Osteoblast (primary cell): ENCODE results near the gene EPB41L4B. TPM values are rescaled to one million over a fixed set of nuclear protein-coding genes. Genes with fewer than 3 reads are reported as not detected.

ENCODE experiments used
- DNase-seq: peaks from one replicate; pipeline ENCODE4 v3.0.0; 2011; ENCODE audit warnings: low spot score, mixed read lengths; ENCODE audit not compliant: insufficient read length; ENCODE audit errors: missing footprints
- H2AFZ ChIP-seq: 2 replicates; pipeline ENCODE4 v1.6.0; 2011; ENCODE audit warnings: mild to moderate bottlenecking, low read length
- H3K27ac ChIP-seq: 2 replicates; pipeline ENCODE4 v1.5.1; 2011; ENCODE audit warnings: mild to moderate bottlenecking, low read depth, low read length, moderate library complexity
- H3K27me3 ChIP-seq: 2 replicates; pipeline ENCODE4 v1.6.0; 2012; ENCODE audit warnings: mild to moderate bottlenecking, control low read depth, inconsistent platforms, low read length, moderate library complexity; ENCODE audit not compliant: insufficient read depth
- H3K36me3 ChIP-seq: 2 replicates; pipeline ENCODE4 v1.5.1; 2011; ENCODE audit warnings: mild to moderate bottlenecking, low read length, control low read depth, moderate library complexity; ENCODE audit not compliant: insufficient read depth
- H3K4me1 ChIP-seq: 2 replicates; pipeline ENCODE4 v1.5.1; 2011; ENCODE audit warnings: mild to moderate bottlenecking, low read length, control low read depth, moderate library complexity; ENCODE audit not compliant: insufficient read depth
- H3K4me2 ChIP-seq: 2 replicates; pipeline ENCODE4 v1.6.0; 2011; ENCODE audit warnings: mild to moderate bottlenecking, low read length; ENCODE audit not compliant: insufficient read depth
- H3K4me3 ChIP-seq: fragments of 200-600 bp; sonication (generic); 3 replicates; pipeline ENCODE4 v1.5.1; 2012; ENCODE audit warnings: mild to moderate bottlenecking, low read length, inconsistent platforms; ENCODE audit not compliant: insufficient read depth
- H3K79me2 ChIP-seq: 2 replicates; pipeline ENCODE4 v1.6.0; 2012; ENCODE audit warnings: mild to moderate bottlenecking, low read length, control low read depth, inconsistent platforms; ENCODE audit not compliant: insufficient read depth
- H3K9me3 ChIP-seq: 2 replicates; pipeline ENCODE4 v1.5.1; 2011; ENCODE audit warnings: low read depth, low read length, control low read depth
- H4K20me1 ChIP-seq: 2 replicates; pipeline ENCODE4 v1.6.0; 2012; ENCODE audit warnings: mild to moderate bottlenecking, low read length, control low read depth; ENCODE audit not compliant: insufficient read depth
- CTCF ChIP-seq: IDR thresholded peaks from 2 replicates; pipeline ENCODE4 v1.5.1; 2011; ENCODE audit warnings: mild to moderate bottlenecking, low read depth, low read length, moderate library complexity; ENCODE audit errors: extremely low read depth
- total RNA-seq: library from RNA; depleted of rRNA; stranded (reverse); fragments of >200 nt; gene quantifications from 2 replicates; pipeline ENCODE4 v1.2.3, GENCODE V29; 2012

EPB41L4B gene
- total RNA-seq, 1 donor = 2.2 TPM

GRCh38 chr9:109213285-109214121 is 107.4 kb downstream of the EPB41L4B start:
- Histone ChIP-seq H3K4me2 (no peak overlapping the region), H4K20me1 (no peaks in the 10 kb centered on the region), H3K79me2 (no peaks in the 10 kb centered on the region), H3K4me1 (no peaks in the 10 kb centered on the region), H3K27ac (no peak overlapping the region), H3K27me3 (peaks cover 57% of the 10 kb centered on the region), H3K36me3 (no peaks in the 10 kb centered on the region), H3K9me3 (no peaks in the 10 kb centered on the region), H2AFZ (no peak overlapping the region), H3K4me3 (no peak overlapping the region)
- TF ChIP-seq CTCF = no peak
- DNase-seq = no peak

GRCh38 chr9:109212768-109213167 is 108.1 kb downstream of the EPB41L4B start:
- Histone ChIP-seq H3K4me1 (no peaks in the 10 kb centered on the region), H3K9me3 (no peaks in the 10 kb centered on the region), H3K4me3 (no peak overlapping the region), H3K36me3 (no peaks in the 10 kb centered on the region), H3K27ac (no peak overlapping the region), H3K79me2 (no peaks in the 10 kb centered on the region), H4K20me1 (no peaks in the 10 kb centered on the region), H2AFZ (no peak overlapping the region), H3K4me2 (no peak overlapping the region), H3K27me3 (peaks cover 56% of the 10 kb centered on the region)
- TF ChIP-seq CTCF = no peak
- DNase-seq = no peak

GRCh38 chr9:109206670-109207069 is 114.2 kb downstream of the EPB41L4B start:
- Histone ChIP-seq H3K4me3 (no peak overlapping the region), H3K4me2 (no peak overlapping the region), H2AFZ (no peak overlapping the region), H3K27ac (no peak overlapping the region), H3K36me3 (no peaks in the 10 kb centered on the region), H3K4me1 (no peaks in the 10 kb centered on the region), H3K79me2 (no peaks in the 10 kb centered on the region), H3K9me3 (no peaks in the 10 kb centered on the region), H3K27me3 (peaks cover 29% of the 10 kb centered on the region), H4K20me1 (no peaks in the 10 kb centered on the region)
- DNase-seq = no peak
- TF ChIP-seq CTCF = no peak

GRCh38 chr9:109205526-109205925 is 115.3 kb downstream of the EPB41L4B start:
- DNase-seq = no peak
- Histone ChIP-seq H3K9me3 (no peaks in the 10 kb centered on the region), H2AFZ (no peak overlapping the region), H3K79me2 (no peaks in the 10 kb centered on the region), H3K4me2 (no peak overlapping the region), H3K27me3 (peaks cover 24% of the 10 kb centered on the region), H3K4me1 (no peaks in the 10 kb centered on the region), H3K27ac (no peak overlapping the region), H3K36me3 (no peaks in the 10 kb centered on the region), H4K20me1 (no peaks in the 10 kb centered on the region), H3K4me3 (no peak overlapping the region)
- TF ChIP-seq CTCF = no peak
